ENCODE measurements around the gene SPATA6L. TPM values are rescaled to one million over a fixed set of nuclear protein-coding genes. Genes with fewer than 3 reads are reported as not detected.
A peak's percentile ranks its signal among the peaks of the same experiment; 100 is the strongest.

The SPATA6L gene
- total and polyA plus RNA-seq, 10 of the 15 experiments (the other 5 are each of a cell fraction or from before 2014, with no cell fraction given) = 0.37 to 1.6 (median 0.91) TPM

DNA sequence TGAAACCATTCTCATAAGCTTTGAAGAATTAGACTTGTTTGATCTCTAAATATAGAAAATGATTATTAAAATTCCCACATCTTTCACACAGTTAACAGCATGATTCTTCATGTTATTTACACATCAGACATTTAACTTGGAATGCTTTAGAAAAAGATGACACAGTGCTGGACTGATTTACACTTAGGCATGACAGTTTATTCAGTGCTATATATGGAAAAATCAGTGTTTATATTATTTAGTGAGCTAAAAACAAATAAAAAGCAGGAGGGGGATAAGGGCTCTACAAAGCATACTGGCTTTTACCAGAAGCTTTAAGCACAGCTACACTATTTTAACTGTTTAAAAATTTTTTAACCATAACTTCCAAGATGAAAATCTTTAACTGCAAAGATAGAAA lies 43.1 kb upstream of the SPATA6L start (continued):
- TF ChIP-seq, protein P1, sequence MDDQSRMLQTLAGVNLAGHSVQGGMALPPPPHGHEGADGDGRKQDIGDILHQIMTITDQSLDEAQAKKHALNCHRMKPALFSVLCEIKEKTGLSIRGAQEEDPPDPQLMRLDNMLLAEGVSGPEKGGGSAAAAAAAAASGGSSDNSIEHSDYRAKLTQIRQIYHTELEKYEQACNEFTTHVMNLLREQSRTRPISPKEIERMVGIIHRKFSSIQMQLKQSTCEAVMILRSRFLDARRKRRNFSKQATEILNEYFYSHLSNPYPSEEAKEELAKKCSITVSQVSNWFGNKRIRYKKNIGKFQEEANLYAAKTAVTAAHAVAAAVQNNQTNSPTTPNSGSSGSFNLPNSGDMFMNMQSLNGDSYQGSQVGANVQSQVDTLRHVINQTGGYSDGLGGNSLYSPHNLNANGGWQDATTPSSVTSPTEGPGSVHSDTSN (IDR thresholded peaks at IDR 0.05; ENCODE audit: insufficient replicate concordance, low read depth, low read length) = no peak
- TF ChIP-seq, protein P2, sequence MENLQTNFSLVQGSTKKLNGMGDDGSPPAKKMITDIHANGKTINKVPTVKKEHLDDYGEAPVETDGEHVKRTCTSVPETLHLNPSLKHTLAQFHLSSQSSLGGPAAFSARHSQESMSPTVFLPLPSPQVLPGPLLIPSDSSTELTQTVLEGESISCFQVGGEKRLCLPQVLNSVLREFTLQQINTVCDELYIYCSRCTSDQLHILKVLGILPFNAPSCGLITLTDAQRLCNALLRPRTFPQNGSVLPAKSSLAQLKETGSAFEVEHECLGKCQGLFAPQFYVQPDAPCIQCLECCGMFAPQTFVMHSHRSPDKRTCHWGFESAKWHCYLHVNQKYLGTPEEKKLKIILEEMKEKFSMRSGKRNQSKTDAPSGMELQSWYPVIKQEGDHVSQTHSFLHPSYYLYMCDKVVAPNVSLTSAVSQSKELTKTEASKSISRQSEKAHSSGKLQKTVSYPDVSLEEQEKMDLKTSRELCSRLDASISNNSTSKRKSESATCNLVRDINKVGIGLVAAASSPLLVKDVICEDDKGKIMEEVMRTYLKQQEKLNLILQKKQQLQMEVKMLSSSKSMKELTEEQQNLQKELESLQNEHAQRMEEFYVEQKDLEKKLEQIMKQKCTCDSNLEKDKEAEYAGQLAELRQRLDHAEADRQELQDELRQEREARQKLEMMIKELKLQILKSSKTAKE (IDR thresholded peaks at IDR 0.05; ENCODE audit: low read depth, poor library complexity, severe bottlenecking) = no peak

DNA sequence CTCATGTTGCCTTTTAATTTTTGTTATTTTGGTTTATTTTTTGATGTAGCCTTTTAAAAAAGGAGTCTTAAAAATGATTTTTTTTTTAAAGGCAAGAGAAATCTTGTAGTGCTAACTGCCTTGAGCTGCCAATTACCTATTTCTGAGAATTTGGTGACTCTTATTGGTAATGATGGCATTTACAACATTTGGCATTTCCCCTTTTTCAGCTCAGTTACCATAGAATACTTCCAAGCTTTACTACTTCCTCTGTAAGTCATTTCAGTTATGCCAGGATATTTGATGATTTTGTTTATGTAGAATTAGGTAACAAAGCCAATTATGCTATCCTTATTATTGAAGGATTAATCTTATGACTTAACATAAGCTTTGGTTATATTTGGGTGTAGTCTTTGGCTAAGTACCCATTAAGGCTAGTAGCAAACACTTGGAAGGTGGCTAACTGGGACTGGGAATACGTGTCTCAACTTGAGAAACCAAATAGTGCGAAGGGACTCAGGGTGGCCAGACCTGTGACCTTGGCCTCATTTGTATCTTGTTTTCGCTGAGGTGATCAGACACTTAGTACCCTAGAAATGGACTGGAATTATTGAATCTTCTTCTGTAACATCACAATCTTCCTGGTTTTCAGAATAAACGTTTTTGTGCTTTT lies 40.8 kb upstream of the SPATA6L start:
- RAD21 ChIA-PET (ENCODE audit: unreplicated experiment) = interaction anchor here (0.7 kb wide), 1 partner anchor 735 kb away, joined by 3 read pairs; no protein-coding TSS in a partner anchor
- ATAC-seq (no peak), FAIRE-seq (no peak), DNase-seq (ENCODE audit: low read depth, low spot score) (no peak)
- Histone ChIP-seq H2AFZ (ENCODE audit: control insufficient read depth, low read depth, low read length) (no peak overlapping the region), H3K27me3 (replicated peaks in 1 of 2; ENCODE audit: control insufficient read depth in 2 of 2, insufficient read depth in 2 of 2, low read length in 1 of 2) (no peaks in the 10 kb centered on the region), H3K9ac (ENCODE audit: control insufficient read depth, insufficient read depth, low read length) (no peak overlapping the region), H3K27ac (ENCODE audit: control insufficient read depth, insufficient read depth) (no peak overlapping the region), H3K79me2 (ENCODE audit: control insufficient read depth, insufficient read depth, low read length) (no peaks in the 10 kb centered on the region), H3K4me2 (ENCODE audit: control insufficient read depth, insufficient read depth) (no peak overlapping the region), H3K36me3 (ENCODE audit: control insufficient read depth in 2 of 2, insufficient read depth in 2 of 2, low read length in 1 of 2) (peaks cover 1 to 14% of the 10 kb centered on the region in 2 experiments), H3K9me3 (replicated peaks; ENCODE audit: control insufficient read depth, insufficient read depth, low read length) (no peaks in the 10 kb centered on the region), H3K4me3 (no peak overlapping the region), H4K20me1 (ENCODE audit: control insufficient read depth, insufficient read depth) (no peaks in the 10 kb centered on the region), H3K4me1 (ENCODE audit: control insufficient read depth, insufficient read depth, low read length) (no peaks in the 10 kb centered on the region)
- POLR2A ChIA-PET = interaction anchor here (0.5 to 1.1 kb wide), 2 partner anchors 8 to 42 kb away, joined by 3 read pairs; no protein-coding TSS in a partner anchor
- in situ Hi-C loops (cut with MboI) (no loop called here), intact Hi-C loops (cut with micrococcal nuclease; ENCODE audit: unreplicated experiment) (no loop called here)
- CTCF ChIA-PET = interaction anchor here (0.6 to 1.5 kb wide), 4 partner anchors 10 to 43 kb away, joined by 3 to 5 read pairs (median 4); no protein-coding TSS in a partner anchor
- BruUV-seq (replicated peaks) = no TSS peak
- WGBS (ENCODE audit: insufficient coverage, insufficient replicate concordance, low lambda C conversion rate, missing lambda C conversion rate) = 74% methylated on average over 4 of the region's 4 CpGs
- TF ChIP-seq EP300 (IDR thresholded peaks at IDR 0.05; ENCODE audit: borderline replicate concordance in 1 of 2, control insufficient read depth in 1 of 2, low read depth in 2 of 2, low read length in 2 of 2) (no peak), SREBF1 (IDR thresholded peaks at IDR 0.05; ENCODE audit: low read length) (no peak), SUZ12 (IDR thresholded peaks at IDR 0.05; ENCODE audit: unreplicated experiment) (no peak), SPI1 (IDR thresholded peaks at IDR 0.05; ENCODE audit: borderline replicate concordance, insufficient read depth, low read depth, low read length) (0 out of 2 replicates have a peak, but pooled peaks have one; percentile 8)
- SMC1A ChIA-PET (ENCODE audit: uncharacterized antibody, unreplicated experiment) = interaction anchor here (1.1 kb wide), 1 partner anchor 64 kb away, joined by 3 read pairs; no protein-coding TSS in a partner anchor

Measured in GM12878 (cell line).